ENCODE results near the gene ACTR6. TPM values are rescaled to one million over a fixed set of nuclear protein-coding genes. Genes with fewer than 3 reads are reported as not detected.
A peak's percentile ranks its signal among the peaks of the same experiment; 100 is the strongest.

ACTR6 gene
- total RNA-seq, 2 donors from 2014 or later: 12.1 to 19.4 TPM

GRCh38 chr12:100208834-100209233 is 8.2 kb downstream of the ACTR6 start:
- peaks cover 66% of the 10 kb centered on the region for H3K36me3 ChIP-seq

GRCh38 chr12:100211698-100212097 is 11.1 kb downstream of the ACTR6 start:
- DNase-seq (ENCODE audit: low spot score): no peak
- H3K4me1 ChIP-seq: no peaks in the 10 kb centered on the region
- peaks cover 80% of the 10 kb centered on the region for H3K36me3 ChIP-seq
- no peak overlapping the region for H3K4me3 ChIP-seq
- H3K27ac ChIP-seq: no peak overlapping the region
- H3K27me3 ChIP-seq: no peaks in the 10 kb centered on the region
- no peaks in the 10 kb centered on the region for H3K9me3 ChIP-seq
- TF ChIP-seq, protein P1, sequence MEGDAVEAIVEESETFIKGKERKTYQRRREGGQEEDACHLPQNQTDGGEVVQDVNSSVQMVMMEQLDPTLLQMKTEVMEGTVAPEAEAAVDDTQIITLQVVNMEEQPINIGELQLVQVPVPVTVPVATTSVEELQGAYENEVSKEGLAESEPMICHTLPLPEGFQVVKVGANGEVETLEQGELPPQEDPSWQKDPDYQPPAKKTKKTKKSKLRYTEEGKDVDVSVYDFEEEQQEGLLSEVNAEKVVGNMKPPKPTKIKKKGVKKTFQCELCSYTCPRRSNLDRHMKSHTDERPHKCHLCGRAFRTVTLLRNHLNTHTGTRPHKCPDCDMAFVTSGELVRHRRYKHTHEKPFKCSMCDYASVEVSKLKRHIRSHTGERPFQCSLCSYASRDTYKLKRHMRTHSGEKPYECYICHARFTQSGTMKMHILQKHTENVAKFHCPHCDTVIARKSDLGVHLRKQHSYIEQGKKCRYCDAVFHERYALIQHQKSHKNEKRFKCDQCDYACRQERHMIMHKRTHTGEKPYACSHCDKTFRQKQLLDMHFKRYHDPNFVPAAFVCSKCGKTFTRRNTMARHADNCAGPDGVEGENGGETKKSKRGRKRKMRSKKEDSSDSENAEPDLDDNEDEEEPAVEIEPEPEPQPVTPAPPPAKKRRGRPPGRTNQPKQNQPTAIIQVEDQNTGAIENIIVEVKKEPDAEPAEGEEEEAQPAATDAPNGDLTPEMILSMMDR (IDR thresholded peaks at IDR 0.05): no peak

More at GRCh38 chr12:100208834-100209233, 8.2 kb downstream of the ACTR6 start:
- Histone ChIP-seq H3K9me3 (no peaks in the 10 kb centered on the region), H3K27ac (no peak overlapping the region), H3K4me3 (no peak overlapping the region), H3K27me3 (no peaks in the 10 kb centered on the region), H3K4me1 (no peaks in the 10 kb centered on the region)
- TF ChIP-seq, protein P1 (IDR thresholded peaks at IDR 0.05): no peak
- peak; percentile 23 for DNase-seq (ENCODE audit: low spot score)

- Histone ChIP-seq H3K27ac (no peak overlapping the region), H3K9me3 (no peaks in the 10 kb centered on the region), H3K4me1 (no peaks in the 10 kb centered on the region), H3K4me3 (no peak overlapping the region), H3K36me3 (peaks cover 69% of the 10 kb centered on the region), H3K27me3 (no peaks in the 10 kb centered on the region)
- no peak for DNase-seq (ENCODE audit: low spot score)
- TF ChIP-seq, protein P1 (IDR thresholded peaks at IDR 0.05): no peak
Observed at GRCh38 chr12:100213016-100213891, 12.6 kb downstream of the ACTR6 start.

DNA sequence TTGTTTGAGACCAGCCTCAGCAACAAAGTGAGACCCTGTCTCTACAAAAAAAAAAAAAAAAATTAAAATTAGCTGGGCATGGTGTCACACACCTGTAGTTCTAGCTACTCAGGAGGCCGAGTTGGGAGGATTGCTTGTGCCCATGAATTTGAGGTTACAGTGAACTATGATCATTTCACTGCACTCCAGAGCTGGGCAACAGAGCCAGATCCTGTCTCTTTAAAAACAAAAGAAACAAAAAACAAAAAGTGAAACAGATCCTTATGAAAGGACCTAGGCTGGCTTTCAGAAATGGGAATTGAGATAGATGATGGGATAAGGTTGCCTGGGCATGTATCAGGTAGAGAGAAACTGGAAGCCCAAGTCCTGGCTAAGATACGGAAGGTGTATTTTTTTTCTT is 13.9 kb downstream of the ACTR6 start:
- Histone ChIP-seq H3K27me3 (no peaks in the 10 kb centered on the region), H3K9me3 (no peaks in the 10 kb centered on the region), H3K36me3 (peaks cover 66% of the 10 kb centered on the region), H3K27ac (no peak overlapping the region), H3K4me1 (no peaks in the 10 kb centered on the region), H3K4me3 (no peak overlapping the region)
- DNase-seq (ENCODE audit: low spot score): no peak
- TF ChIP-seq, protein P1 (IDR thresholded peaks at IDR 0.05): no peak

DNA sequence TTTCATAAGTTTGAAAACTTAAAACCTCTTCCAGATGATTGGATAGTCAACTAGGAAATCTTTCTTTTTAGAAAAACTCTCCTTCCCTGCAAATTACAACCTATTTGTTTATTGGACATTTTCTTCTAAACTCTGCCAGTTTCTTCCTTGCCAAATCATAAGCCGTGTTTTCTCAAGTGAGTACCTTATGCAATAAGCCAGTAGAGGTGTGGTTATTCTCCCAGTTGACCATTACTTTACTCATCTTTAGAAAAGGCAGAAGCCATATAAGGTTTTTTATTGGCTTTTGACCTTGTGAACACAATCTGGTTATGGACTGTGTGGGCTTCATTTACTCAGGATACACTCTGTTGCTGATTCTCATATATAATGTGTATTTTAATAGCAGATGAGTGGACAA is 14.6 kb downstream of the ACTR6 start:
- H3K27ac ChIP-seq: no peak overlapping the region
- no peak overlapping the region for H3K4me3 ChIP-seq
- no peaks in the 10 kb centered on the region for H3K9me3 ChIP-seq
- peaks cover 64% of the 10 kb centered on the region for H3K36me3 ChIP-seq
- TF ChIP-seq, protein P1 (IDR thresholded peaks at IDR 0.05): no peak
- DNase-seq (ENCODE audit: low spot score): no peak
- H3K4me1 ChIP-seq: no peaks in the 10 kb centered on the region
- H3K27me3 ChIP-seq: no peaks in the 10 kb centered on the region
